Right lobe of liver (tissue), 4 donors: Measurements from ENCODE around the gene PCYOX1L.

ENCODE experiments used
- CTCF ChIP-seq, 4 donors: fragments of 200-600 bp in 3 of 4; fragments of 450-650 bp in 1 of 4; IDR thresholded peaks; one replicate each; pipeline versions ENCODE4 v1.5.1 to v1.8.0; 2016 to 2022; ENCODE audit warnings: antibody characterized with exemption in 4 of 4, mild to moderate bottlenecking in 2 of 4
- POLR2A ChIP-seq: fragments of 450-650 bp; IDR thresholded peaks from one replicate; pipeline ENCODE4 v1.6.1; 2017; ENCODE audit warnings: antibody characterized with exemption, mild to moderate bottlenecking
- donor health status: DM: no; HTN: no; CAD: no.
- donor health status: DM: no; HTN: no; CAD: no.
- donor health status: DM: no; HTN: yes; CAD: no.

- TF ChIP-seq CTCF (IDR thresholded peaks at IDR 0.05): no peak
- TF ChIP-seq POLR2A: no peak
These were observed 31.2 kb upstream of the PCYOX1L start for GRCh38 chr5:149326611-149327010.
